PC-9 (cell line): ENCODE measurements around the gene ANO4.

Experiments
- EZH2 ChIP-seq: fragments of 200-600 bp; sonication (generic); IDR thresholded peaks from 2 replicates; pipeline ENCODE4 v1.8.0; 2017; ENCODE audit warnings: antibody characterized with exemption, low read depth
- TF ChIP-seq, protein P1 (sequence below): fragments of 200-600 bp; sonication (generic); conservative IDR thresholded peaks from 2 replicates; pipeline ENCODE4 v1.6.1; 2017; ENCODE audit warnings: mixed run types, antibody characterized with exemption, mild to moderate bottlenecking, moderate library complexity

DNA sequence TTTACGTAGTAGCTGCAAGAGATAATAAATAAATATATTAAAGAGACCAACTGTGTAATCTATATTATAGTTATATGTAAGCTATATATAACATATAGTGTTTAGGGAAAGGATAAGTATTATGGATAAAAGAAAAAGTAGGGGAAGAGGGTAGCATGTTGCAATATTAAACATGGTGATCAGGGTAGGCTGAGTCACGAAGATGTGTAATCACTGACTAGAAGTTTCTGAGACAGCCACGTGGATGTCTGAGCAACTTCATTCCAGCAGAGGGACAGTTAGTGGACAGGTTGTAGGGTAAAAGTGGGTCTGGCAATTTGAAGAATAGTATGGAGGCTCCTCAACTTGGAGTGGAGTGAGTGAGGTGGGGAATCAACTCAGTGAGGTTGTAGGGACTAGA lies 109.7 kb downstream of the ANO4 start:
- TF ChIP-seq, protein P1, sequence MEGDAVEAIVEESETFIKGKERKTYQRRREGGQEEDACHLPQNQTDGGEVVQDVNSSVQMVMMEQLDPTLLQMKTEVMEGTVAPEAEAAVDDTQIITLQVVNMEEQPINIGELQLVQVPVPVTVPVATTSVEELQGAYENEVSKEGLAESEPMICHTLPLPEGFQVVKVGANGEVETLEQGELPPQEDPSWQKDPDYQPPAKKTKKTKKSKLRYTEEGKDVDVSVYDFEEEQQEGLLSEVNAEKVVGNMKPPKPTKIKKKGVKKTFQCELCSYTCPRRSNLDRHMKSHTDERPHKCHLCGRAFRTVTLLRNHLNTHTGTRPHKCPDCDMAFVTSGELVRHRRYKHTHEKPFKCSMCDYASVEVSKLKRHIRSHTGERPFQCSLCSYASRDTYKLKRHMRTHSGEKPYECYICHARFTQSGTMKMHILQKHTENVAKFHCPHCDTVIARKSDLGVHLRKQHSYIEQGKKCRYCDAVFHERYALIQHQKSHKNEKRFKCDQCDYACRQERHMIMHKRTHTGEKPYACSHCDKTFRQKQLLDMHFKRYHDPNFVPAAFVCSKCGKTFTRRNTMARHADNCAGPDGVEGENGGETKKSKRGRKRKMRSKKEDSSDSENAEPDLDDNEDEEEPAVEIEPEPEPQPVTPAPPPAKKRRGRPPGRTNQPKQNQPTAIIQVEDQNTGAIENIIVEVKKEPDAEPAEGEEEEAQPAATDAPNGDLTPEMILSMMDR, result no peak
- TF ChIP-seq EZH2, result no peak
